ES-I3 (cell line): ENCODE results near the gene FHIT.

Source experiments
- H3K36me3 ChIP-seq: 2 replicates; pipeline ENCODE4 v1.6.1; 2013; ENCODE audit warnings: mild to moderate bottlenecking, low read length, control low read depth, moderate library complexity; ENCODE audit not compliant: insufficient read depth
- H3K4me1 ChIP-seq: 2 replicates; pipeline ENCODE4 v1.6.1; 2013; ENCODE audit warnings: mild to moderate bottlenecking, control low read depth, low read length; ENCODE audit not compliant: insufficient read depth
- H3K9ac ChIP-seq: 2 replicates; pipeline ENCODE4 v1.6.1; 2013; ENCODE audit warnings: low read depth, mild to moderate bottlenecking, low read length, moderate library complexity
- H3K9me3 ChIP-seq: 2 replicates; pipeline ENCODE4 v1.6.1; 2013; ENCODE audit warnings: mild to moderate bottlenecking, low read length, moderate library complexity; ENCODE audit not compliant: control insufficient read depth, insufficient read depth

FHIT gene

DNA sequence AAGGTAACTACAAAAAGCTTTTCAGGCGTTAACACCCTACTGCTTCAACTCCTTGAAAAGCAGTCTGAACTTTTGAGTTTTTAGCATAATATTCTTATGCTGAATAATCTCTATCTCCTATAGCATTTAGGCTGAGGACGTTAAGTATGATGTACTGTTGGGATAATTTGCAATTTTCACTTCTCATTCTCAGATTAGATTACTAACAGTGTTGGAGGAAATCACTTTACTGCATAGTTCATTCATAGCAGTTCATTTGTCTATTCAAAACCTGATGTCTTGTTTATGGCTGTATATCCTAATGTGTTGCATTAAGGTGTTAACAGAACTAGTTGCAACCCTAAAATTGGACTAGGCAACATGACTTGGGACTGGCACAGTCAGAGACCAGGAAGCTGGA, 983.1 kb downstream of the FHIT start:
- H3K9me3 ChIP-seq = no peaks in the 10 kb centered on the region
- H3K4me1 ChIP-seq = no peaks in the 10 kb centered on the region
- no peaks in the 10 kb centered on the region for H3K36me3 ChIP-seq
- H3K9ac ChIP-seq = no peak overlapping the region

DNA sequence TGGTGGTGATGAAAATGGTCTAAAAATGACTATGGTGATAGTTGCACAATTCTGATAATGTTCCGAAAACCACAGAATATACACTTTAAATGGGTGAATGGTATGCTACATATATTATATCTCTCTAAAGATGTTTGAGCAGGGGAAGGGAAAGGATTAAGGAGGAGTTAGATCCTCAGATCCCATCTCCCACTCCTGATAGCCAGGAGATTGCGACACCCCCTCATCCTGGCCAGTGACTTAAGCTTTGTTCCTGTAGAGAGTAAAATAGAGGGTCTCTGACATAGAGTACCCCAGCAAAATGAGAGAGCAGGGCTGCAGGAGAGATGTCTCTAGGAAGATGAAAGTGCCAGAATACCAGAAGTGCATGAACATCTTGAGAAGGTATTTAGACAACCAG, 984.8 kb downstream of the FHIT start:
- Histone ChIP-seq H3K36me3 (no peaks in the 10 kb centered on the region), H3K9me3 (no peaks in the 10 kb centered on the region), H3K4me1 (no peaks in the 10 kb centered on the region), H3K9ac (no peak overlapping the region)

DNA sequence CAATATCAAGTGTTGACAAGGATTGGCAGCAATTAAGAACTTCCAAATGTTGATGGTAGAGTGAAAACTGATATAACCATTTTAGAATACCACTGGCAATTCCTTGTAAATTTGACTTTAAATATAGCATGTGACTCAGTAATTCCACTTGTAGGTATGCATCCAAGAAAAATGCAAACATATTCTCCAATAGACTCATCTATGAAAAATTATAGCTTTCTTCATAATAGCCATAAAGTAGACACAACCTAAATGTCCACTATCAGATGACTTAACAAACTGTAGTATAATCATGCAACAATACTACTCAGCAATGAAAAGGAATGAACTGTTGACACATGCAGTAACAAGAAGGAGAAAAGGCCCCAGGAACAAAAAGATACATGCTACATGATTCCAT, 988.1 kb downstream of the FHIT start:
- H3K9me3 ChIP-seq = no peaks in the 10 kb centered on the region
- H3K36me3 ChIP-seq = no peaks in the 10 kb centered on the region
- H3K4me1 ChIP-seq = no peaks in the 10 kb centered on the region
- no peak overlapping the region for H3K9ac ChIP-seq

DNA sequence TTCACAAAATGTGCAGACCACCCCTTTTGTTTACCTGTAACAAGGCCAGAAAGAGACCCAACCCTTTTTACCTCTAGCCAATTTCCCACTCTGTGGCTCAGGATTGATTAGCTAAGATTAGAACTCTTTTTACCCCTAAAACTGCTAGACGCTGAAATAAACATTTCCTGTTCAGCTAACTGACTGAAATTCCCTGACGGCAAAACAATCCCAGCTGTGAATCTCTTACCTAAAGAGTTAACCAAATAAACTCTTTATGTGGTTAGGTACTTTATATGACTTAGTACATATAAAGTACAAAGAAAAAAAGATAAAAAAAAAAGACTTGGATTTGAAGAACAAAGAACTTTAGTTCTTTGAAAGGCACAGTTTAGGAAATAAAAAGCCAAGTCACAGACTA, 988.7 kb downstream of the FHIT start:
- no peaks in the 10 kb centered on the region for H3K36me3 ChIP-seq
- H3K4me1 ChIP-seq = no peaks in the 10 kb centered on the region
- no peak overlapping the region for H3K9ac ChIP-seq
- H3K9me3 ChIP-seq = no peaks in the 10 kb centered on the region

DNA sequence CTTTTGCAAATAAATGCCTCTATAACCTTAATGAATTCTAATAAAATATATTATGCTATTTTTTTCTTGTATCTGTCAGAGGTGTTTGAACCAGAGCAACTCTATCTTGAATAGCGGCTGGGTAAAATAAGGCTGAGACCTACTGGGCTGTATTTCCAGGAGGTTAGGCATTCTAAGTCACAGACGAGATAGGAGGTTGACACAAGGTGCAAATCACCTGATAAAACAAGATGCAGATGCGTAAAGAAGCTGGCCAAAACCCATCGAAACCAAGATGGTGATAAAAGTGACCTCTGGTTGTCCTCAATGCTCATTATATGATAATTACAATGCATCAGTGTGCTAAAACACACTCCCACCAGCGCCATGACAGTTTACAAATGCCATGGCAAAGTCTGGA, 990.7 kb downstream of the FHIT start:
- Histone ChIP-seq H3K36me3 (no peaks in the 10 kb centered on the region), H3K4me1 (no peaks in the 10 kb centered on the region), H3K9me3 (no peaks in the 10 kb centered on the region), H3K9ac (no peak overlapping the region)

DNA sequence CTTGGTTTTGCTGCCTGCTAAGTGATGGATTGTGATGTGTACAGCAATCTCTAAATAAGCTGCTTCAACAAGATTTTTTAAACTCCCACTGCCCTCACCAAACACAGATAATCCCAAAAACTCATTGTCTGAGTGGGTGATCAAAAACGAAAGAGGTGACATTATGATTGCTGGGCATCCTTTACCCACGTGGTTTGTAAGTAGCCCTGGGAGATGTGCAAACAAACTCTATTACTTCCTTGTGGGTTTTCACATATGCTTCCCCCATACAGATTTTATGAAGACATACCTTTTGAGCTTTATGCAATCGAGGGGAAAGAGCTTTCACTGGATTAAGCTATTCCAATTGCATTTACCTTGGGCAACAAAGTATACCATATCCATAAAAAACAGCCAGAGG, 1000.4 kb downstream of the FHIT start:
- no peaks in the 10 kb centered on the region for H3K36me3 ChIP-seq
- H3K9me3 ChIP-seq = no peaks in the 10 kb centered on the region
- no peaks in the 10 kb centered on the region for H3K4me1 ChIP-seq
- no peak overlapping the region for H3K9ac ChIP-seq

DNA sequence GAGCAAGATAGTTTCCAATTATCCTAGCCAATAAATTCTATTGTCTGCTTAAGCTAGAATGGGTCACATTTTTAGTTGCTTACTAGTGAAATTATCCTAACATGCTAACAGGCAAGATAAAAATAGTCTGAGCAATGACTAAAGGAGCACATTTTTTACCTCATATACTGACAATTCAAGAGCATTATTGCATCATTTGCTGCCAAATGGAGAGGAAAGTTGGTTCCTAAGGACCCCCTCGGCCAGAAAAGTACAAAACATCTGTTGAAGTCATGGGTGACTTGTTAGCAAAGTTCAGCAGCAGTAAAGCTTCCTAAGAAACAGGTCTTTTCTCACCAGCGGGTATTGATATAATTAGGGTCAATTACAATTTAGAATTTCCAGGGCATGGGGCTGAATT, 1001.0 kb downstream of the FHIT start:
- H3K9me3 ChIP-seq = no peaks in the 10 kb centered on the region
- H3K4me1 ChIP-seq = no peaks in the 10 kb centered on the region
- no peaks in the 10 kb centered on the region for H3K36me3 ChIP-seq
- H3K9ac ChIP-seq = no peak overlapping the region

DNA sequence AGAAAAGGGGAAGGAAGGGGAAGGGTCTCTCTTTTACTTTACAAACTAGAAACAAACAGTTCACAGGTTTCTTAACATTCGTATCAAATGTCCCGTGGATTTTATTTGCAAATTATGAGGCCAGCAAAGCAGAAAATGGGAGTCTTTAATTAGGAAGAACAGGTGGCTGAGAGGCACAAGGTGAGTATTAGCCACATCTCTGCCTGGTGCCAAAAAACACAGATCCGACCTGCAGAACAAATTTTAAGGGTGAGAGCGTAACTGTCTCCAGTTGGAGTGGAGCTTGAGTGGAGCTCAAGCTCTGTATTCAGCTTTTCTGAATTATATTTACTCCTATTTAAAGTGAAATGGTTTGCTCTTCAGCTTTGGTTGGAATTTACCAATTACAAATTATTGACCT, 1004.9 kb downstream of the FHIT start:
- Histone ChIP-seq H3K9me3 (no peaks in the 10 kb centered on the region), H3K9ac (no peak overlapping the region), H3K36me3 (no peaks in the 10 kb centered on the region), H3K4me1 (no peaks in the 10 kb centered on the region)

DNA sequence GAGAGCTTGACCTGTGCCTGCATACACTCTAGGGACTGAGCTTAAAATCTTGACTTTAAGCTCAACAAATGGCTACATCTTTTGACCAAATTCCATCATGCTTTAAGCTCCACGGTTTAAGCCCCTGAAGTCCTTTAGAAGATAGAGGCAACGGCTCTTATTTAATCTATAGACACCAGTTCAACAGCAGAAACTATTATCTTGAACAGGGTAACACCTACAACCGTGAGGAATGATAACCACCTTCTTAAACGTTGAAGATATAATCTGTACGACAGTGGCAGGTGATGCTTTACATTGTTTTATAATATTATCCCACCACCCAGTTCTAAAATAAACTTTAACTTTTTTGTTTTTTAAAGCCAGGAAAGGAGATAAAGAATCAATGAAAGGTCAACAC, 1007.8 kb downstream of the FHIT start:
- no peak overlapping the region for H3K9ac ChIP-seq
- H3K36me3 ChIP-seq = no peaks in the 10 kb centered on the region
- H3K4me1 ChIP-seq = peaks cover 5% of the 10 kb centered on the region; the same call in 1 of the 2 replicates
- H3K9me3 ChIP-seq = no peaks in the 10 kb centered on the region

DNA sequence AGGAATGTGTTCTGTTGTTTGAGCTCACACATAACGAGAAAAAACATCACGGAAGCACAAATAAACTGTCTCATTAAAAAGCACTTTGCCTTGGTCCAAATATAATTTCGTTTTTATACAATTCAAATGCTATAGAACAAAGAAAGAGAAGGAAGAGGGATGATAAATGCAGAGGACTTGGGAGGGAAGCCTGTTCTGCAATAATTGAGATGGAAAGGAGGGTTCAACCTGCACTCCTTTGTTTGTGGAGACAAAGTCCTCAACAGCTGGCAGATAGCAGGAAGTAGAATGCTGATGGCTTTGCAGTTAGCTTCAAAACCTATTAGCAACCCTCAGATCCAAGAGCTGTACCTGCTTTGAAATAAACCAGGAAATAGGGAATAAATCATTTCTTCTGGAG, 1010.8 kb downstream of the FHIT start:
- Histone ChIP-seq H3K36me3 (no peaks in the 10 kb centered on the region), H3K9ac (no peak overlapping the region), H3K4me1 (peaks cover 5% of the 10 kb centered on the region; the same call in 1 of the 2 replicates), H3K9me3 (no peaks in the 10 kb centered on the region)

DNA sequence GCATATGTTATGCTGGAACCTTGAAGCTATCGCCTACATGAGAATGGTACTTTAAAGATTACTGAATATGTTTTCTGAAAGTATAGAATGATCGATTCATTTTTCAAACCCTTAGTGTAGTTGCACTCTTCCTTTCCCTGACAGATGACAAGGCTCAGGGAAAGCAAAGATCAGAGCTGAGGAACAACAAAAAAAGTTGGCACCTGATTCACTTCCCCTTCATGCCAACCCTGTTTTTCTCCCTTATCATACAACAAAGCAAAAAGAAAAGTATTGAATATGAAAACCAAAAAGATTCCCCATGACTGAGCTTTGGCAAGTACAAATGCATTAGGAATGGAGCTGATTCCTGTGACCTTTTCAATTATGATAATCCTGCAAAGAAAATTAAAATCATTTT, 1012.7 kb downstream of the FHIT start:
- Histone ChIP-seq H3K4me1 (peaks cover 5% of the 10 kb centered on the region; the same call in 1 of the 2 replicates), H3K36me3 (no peaks in the 10 kb centered on the region), H3K9ac (no peak overlapping the region), H3K9me3 (no peaks in the 10 kb centered on the region; the same call in 1 of the 2 replicates)

DNA sequence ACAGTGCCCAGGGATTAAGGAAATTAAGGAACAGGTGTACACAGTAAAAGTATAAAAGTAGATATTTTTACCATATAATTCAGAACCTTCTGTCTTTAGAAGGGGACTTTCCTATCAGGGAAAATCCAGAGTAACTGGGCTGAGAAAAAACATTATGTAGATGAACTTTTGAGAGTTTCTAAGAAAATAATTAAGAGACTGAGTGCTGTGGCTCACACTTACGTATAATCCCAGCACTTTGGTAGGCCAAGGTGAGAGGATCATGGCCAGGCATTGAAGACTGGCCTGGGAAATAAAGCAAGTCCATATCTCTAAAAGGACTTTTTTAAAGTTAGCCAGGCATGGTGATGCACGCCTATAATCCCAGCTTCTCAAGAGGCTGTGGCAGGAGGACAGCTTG, 1021.8 kb downstream of the FHIT start:
- no peaks in the 10 kb centered on the region for H3K4me1 ChIP-seq
- H3K9me3 ChIP-seq = no peaks in the 10 kb centered on the region; the same call in 1 of the 2 replicates

DNA sequence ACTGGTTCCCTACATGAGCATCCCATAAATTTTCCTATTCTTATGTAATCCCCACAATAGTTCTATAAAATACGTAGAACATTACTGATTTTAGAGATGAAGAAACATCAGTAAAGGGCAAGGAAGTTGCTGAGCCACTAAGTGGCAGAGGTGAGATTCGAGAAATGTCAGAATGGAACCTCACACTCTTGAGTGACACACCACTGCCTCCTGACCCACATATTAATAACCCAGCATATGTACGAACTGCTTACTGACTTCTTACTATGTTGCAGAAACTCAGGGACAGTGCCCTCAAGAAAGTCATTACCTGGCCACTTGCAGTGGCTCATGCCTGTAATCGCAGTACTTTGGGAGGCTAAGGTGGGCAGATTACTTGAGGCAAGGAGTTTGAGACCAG, 1022.4 kb downstream of the FHIT start:
- no peaks in the 10 kb centered on the region for H3K4me1 ChIP-seq

More for the DNA sequence above, 1021.8 kb downstream of the FHIT start:
- Histone ChIP-seq H3K9ac (no peak overlapping the region), H3K36me3 (no peaks in the 10 kb centered on the region)

DNA sequence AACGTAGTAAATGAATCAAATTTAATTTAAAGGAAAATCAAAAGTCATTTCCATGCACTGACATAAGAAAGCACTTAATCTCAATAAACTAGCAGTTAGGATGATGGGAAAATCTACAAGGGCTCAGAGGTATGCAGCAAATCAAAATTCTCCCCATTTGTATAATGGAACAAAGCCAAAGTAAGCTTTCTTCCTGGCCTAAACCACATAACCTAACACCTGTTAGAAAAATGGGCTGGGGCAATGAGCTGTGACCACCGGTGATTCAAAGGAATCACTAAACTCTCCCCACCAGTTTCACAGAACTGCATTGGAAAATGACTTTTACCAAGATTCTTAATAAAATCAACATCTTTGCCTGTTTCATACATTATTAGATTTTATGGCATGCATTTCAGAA, 1024.3 kb downstream of the FHIT start:
- no peak overlapping the region for H3K9ac ChIP-seq
- no peaks in the 10 kb centered on the region for H3K4me1 ChIP-seq
- no peaks in the 10 kb centered on the region for H3K36me3 ChIP-seq
- H3K9me3 ChIP-seq = no peaks in the 10 kb centered on the region

More for the DNA sequence above, 1022.4 kb downstream of the FHIT start:
- Histone ChIP-seq H3K36me3 (no peaks in the 10 kb centered on the region), H3K9me3 (no peaks in the 10 kb centered on the region; the same call in 1 of the 2 replicates), H3K9ac (no peak overlapping the region)

DNA sequence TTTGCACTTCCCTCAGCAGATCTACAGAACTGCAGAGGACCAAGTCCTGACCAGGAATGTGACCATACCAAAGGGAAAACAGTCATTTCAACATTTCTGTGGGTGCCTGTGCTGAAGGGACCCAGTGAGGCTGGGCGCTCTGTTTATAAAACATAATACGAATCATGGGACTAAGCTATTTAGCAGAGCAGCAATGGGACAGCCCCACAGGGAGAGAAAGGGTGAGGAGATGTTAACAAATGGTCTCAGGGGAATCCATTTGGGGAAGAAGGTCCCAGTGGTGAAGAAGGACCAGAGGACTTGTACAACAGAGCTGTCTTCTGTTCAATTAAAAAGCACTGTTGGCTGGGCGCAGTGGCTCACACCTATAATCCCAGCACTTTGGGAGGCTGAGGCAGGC, 1025.4 kb downstream of the FHIT start:
- Histone ChIP-seq H3K36me3 (no peaks in the 10 kb centered on the region), H3K9me3 (no peaks in the 10 kb centered on the region), H3K9ac (no peak overlapping the region)

DNA sequence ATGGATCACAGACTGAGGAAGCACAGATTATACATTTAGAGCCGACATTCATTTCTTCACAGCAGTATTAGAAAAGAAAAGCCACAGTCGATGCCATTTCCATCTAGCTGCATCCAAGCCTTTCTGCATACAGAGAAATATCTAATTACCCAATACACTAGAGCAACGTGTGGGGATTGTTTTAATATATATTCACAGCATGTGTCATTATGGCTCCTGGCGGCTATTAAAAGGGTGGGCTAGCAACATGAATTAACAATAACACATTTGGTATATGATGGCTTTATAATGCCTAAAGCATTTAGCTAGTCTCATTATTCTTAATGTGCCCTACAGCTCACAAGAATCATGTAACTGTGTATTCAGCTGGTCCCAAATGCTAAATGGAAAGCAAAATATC, 1030.5 kb downstream of the FHIT start:
- Histone ChIP-seq H3K36me3 (no peaks in the 10 kb centered on the region), H3K9ac (no peak overlapping the region), H3K4me1 (no peaks in the 10 kb centered on the region), H3K9me3 (no peaks in the 10 kb centered on the region)

More for the DNA sequence above, 1025.4 kb downstream of the FHIT start:
- no peaks in the 10 kb centered on the region for H3K4me1 ChIP-seq
